HG02763 (cell line): ENCODE results near the gene FLVCR2.

Experiments used
- ATAC-seq: cut with Tn5 transposase; IDR thresholded peaks from one replicate; pipeline ENCODE4 v1.9.1; 2021; ENCODE audit warnings: mild to moderate bottlenecking, moderate library complexity; ENCODE audit not compliant: unreplicated experiment

The FLVCR2 gene

DNA sequence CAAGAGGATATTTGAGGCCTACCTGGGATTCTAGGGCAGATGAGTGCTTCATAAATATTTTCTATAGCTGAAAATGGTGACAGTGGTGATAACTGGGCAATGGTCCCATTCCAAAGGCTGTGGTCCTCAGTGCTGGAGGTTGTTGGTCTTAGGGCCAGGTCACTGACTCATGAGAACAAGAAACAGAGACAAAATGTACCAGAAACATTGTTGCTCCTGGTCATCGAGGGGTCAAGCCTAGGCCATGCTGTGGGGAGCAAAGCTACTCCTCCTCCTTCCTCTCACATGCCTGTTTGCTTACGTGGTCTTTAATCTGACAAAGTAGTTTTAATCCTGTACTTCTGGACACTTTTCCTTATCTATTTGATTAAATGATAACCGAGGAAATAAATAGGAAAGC, 48.4 kb downstream of the FLVCR2 start:
- ATAC-seq = no peak

DNA sequence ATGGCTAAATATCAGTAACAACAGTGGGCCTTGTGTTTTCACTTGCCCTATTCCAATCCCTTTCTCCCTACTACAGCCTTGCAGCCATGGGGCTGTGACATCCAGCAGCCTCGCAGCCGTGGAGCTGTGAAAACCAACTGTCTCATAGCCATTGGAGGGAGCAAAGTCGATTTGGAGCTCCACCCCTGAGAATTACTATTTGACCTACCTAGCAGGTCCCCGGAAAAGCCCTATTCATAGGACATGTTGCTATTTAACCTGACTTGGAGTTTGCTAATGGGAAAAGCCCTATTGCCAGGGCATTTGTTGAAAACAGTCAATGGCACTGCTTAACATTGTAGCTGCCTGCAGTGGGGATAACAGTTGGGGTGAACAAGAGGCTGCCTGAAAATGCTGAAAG, 49.0 kb downstream of the FLVCR2 start:
- no peak for ATAC-seq

DNA sequence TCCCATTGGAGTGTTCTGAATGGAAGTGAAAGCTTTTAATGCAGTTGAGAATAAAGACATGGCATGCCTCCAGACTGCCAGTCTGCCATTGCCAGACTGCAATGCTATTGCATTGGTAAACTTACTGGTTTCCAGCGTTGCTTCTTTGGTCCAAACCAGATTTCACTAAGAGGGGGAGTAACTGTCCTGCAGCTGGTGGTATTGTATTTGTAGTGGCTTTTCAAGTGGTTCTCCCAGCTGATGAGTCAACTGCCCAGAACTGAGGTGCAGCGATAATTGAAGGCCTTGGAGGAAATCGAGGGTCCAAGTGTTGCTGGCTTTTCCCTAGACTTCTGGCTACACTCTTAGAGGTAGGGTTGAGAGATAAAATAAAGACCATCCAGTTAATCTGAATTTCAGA, 50.4 kb downstream of the FLVCR2 start:
- no peak for ATAC-seq

DNA sequence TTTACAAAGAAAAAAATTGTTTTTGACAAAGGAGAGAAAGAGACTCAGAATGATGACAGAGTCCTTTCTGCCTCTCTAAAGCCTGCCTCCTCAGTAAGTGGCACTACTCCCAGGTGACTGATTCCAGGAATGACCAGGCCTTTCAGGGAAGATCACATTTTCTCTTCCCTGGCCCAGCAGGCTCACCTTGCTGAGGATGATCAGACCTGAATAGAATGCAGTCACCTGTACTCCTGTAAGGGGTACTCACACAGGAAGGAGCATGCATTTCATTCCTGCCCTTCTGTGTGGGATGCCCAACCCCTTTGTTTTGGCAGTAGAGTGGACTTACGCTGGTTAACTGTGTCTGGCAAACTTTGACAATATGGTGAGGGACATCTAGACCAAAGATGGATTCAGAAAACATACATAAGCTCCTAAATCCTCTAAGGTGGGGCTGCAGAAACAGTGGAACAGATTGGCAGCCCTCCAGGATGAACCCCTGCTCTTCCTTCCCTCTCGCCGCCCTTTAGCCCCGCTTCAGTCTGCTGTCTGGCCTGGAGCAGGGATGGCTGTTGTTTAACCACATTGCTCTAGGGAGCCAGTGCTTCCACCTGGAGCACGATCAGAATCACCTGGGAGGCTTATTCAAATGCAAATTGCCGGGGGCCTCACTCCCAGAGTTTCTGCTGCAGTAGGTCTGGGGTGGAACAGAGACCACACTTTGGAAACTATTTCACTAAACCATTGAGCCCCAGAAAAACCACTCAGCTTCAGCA, 52.5 kb downstream of the FLVCR2 start:
- no peak for ATAC-seq

DNA sequence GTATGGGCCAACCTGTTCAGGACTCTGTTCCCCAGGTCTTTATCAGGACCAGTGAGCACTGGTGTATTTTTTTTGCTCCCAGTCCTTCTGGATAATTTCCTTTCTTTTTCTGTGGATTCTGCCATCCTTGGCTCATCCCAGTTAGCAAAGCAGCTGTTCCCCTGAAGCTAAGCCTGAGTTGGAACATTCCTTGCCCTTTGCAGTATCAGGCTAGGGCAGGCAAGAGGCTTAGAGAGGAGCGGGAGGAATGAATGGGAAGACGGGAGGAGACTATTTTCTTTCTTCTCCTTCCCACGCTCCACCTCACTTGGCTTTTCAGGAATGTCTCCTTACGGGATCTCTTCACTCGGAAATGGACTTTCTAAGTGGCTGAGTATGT, 53.0 kb downstream of the FLVCR2 start:
- no peak for ATAC-seq

DNA sequence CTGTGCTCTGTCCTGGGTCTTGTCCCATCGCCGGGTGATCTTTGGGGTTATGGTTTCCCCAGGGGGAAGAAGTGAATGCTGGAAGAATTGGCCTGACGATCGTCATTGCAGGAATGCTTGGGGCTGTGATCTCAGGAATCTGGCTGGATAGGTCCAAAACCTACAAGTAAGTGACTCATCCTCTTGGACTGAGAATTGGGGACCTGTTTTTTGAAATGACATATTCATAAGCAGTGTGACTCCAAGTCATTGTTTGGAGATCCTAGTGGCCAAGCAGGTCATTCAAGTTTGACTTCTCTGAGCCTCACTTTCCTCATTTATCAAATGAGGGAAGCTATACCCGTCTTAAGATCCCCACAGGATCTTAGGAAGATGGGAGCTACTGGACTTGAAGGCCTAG, 56.4 kb downstream of the FLVCR2 start:
- ATAC-seq = no peak

DNA sequence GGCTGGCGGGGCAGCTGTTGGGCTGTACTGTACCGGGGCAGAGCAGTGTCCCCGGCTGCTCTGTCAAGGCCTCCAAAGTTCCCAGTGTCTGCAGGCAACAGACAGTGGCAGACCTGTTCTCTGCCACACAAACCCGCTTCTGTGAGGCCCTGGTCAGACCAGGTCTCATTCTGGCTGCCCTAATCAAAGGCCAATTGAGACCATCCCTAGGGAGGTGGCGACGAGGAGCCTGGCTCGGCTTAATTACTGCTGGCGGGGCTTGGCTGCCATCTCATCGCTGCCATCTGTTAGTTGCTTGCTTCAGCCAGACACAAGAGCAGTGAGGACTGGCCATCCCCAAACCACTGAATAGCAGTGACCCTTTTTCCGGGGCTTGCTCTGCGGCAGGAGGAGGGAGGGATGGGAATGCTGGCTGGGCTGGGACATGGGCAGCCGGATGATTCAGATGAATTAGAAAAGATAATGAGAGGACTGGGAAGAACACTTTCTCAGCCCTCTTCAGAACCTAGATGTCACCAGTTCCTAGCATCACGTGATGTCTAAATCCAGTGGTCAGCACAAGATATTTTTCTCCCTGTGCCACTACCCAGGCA, 57.8 kb downstream of the FLVCR2 start:
- no peak for ATAC-seq

DNA sequence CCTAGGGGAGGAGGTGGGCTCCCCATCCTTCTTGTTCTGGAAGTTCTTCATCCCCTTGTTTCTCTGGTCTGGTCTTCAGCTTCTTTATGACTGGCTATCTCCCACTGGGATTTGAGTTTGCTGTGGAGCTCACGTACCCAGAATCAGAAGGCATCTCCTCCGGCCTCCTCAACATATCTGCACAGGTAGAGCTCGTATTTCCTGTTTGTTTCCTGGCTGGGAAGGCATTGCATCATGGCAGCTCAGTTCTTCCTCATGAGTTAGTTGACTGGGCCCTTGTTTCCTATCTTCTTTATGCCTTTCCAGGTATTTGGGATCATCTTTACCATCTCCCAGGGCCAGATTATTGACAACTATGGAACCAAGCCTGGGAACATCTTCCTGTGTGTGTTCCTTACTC, 62.5 kb downstream of the FLVCR2 start:
- ATAC-seq = no peak

DNA sequence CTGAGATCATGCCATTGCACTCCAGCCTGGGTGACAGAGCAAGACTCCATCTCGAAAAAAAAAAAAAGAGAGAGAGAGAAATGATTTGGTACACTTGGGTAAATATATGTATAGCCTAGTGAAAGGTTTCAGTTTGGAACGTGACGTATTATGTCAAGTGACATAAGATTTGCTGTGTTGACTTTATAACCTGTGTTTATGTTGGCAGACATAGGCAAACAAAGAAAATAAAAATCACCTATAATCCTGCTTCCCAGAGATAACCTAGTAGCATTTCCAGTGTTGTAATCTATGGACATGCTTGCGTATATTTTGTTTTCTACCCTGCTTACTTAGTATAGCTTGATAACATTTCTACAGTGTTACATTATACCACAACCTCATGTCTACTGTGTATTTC, 65.6 kb downstream of the FLVCR2 start:
- ATAC-seq = no peak

DNA sequence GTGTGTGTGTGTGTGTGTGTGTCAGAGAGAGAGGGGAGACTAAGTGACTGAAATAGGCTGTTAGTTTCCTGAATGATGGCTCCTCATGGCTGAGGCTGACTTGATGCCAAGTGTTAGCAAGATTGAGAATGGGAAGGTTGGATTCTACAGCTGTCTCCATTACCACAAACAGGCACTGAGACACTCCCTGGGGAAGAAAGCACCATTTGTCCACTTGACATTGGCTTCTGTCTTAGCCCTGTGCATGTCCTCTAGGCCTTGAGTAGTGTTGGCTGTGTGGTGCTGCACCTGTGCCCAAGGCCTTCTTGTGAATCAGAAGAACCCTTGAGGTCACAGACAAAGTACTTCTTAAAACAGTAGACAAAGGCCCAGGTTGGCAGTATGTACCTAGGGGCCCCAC, 66.6 kb downstream of the FLVCR2 start:
- no peak for ATAC-seq

DNA sequence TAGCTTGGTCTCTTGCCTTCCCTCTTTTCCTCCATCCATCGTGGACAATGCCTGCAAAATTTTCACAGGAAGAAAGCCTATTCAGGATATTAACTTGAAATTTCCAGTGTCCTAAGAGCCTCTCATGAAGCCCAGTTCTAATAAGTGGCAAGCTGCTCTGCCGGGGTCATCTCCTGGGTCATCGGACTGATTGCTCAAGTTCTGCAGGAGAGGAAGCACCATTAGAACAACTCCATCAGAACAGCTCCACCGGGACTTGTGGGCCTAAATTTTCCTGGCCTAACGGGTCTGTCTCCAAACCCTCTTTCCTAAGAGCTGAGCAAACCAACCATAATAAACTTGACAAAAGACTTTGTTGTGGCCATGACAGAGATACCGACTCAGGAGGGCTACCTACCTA, 68.3 kb downstream of the FLVCR2 start:
- ATAC-seq = no peak

DNA sequence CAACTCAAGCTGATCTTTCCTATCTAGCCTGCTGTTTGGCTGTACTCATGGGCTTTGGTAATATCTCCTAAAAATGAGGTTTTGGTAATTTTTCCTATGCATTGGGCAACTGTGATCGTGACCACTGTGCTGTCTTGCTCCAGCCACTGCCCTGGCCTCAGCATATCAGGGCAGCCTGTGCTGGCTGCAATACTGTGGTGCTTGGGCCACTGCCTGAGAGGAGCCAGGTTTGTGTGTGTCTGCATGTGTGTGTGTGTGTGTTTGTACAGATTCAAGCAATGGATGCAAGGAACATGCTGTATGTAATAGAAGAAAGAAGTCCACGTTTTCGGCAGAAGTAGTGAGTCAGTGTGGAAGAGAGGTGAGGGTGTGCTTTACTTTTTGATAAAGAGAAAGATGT, 69.2 kb downstream of the FLVCR2 start:
- ATAC-seq = no peak

DNA sequence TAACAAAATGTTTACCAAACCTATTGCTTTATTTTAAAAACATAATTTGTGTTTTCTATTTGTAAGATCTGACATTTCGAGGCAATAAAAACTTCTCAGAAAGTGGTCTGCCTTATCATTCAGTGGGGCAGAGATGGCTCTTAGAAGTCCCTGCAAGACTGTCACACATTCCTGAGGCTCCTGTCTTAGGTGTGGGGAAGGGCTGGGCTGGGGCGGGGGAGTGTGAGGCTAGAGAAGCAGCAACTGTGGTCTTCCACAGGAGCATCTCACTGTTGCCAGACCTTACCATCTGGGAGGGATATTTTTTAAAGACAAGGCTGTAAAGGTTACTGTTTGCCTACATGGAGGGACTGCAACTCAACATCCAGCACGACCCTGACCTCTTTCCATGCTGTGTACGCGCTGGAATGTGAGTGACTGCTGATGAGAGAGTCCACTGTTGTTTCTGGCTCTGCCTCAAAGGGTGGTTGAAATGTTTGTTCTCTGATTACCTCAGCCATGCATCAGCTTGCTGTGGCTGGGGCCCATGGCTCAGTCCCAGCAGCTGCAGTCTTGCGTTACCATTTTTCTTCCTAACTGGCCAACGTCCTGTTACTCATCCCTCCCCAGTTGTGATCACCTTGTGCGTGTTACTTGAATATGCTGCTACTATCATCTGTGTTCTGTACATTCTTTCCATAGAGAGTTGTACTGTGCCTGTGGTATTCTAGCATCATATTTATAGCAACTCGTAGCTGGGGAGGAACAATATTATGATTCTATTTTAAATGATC, 69.8 kb downstream of the FLVCR2 start:
- ATAC-seq = no peak

DNA sequence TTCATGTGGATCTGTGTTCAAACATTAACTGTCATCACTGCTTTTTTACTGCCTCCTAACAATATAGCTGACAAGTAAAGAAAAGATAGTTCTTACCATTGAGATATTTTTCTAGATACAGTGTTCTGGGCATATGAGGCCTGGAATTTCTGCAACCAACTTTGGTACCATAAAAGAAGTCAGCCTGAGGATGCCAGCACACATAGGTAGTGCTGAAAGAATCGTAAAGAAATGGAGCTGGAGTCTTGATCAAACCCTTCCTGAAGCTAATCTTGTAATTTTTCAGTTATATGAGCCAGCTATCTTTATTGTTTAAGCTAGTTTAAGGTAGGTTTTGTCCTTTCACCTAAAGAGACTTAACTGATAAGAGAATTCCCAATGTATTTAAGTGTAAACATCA, 70.9 kb downstream of the FLVCR2 start:
- ATAC-seq = no peak

DNA sequence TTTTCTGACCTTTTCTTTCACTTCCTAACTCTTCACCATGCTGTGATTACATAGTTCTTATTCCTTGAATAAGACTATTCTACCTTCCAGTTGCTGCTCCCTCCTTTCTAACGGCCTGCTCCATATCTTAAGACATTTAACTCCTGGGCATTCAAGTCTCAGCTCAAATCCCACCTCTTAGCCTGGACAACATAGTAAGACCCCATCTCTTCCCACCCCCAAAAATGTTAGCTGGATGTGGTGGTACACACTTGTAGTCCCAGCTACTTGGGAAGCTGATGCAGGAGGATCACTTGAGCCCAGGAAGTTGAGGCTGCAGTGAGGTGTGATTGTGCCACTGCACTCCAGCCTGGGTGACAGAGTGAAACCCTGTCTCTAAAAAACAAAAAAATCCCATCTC, 71.4 kb downstream of the FLVCR2 start:
- no peak for ATAC-seq

DNA sequence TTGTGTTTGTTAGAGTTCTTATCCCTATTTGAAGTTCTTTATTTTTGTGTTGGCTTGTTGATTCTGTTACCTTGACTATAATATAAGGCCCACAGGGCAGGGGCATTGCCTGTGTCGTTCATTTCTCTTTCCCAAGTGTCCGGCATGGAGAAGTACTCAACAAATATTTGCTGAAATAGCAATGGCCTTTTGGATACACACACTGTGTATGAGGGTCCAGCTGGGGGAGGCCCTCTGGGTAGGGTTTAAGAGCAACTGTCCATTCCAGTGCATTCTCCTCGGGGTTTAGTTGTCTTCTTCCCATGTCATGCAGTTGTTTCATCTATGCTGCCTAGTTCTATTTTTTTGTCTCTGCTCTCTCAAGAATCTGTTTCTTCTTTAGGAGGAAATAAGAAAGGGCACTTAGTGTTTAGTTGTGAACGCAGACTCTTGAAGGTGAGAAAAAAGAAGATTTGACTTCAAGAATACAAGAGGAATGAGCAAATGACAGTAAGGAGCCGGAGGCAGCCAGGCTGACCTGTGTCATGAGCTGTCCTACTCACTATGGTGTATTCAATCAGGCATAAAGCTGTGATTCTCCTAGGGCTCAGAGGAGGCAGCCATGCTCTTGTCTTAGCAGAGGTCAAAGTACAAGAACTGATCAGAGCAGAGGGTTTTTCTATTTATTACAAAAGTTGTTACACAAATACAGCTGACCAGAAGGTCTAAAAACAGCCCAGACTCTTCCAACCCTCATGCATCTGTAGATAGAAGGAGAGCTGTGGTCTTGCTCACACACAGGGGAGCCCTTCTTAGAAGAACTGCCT, 72.0 kb downstream of the FLVCR2 start:
- ATAC-seq = no peak

DNA sequence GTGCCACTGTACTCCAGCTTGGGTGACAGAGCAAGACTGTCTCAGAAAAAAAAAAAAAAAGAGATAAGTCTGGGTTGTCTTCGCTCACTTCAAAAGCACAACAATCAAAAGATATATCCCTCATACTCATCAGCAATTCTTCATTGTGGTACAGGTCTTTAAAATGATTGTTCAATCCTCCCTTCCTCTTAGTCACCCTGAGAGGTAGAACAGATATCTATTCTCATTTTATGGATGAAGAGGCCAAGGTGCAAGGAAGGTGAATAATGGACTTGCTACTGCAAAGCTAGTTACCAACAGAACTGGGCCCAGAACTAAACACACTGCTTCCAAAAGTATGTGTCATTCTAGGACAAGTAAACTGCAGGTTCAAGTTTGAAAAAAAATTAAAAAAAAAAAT, 75.1 kb downstream of the FLVCR2 start:
- ATAC-seq = no peak

DNA sequence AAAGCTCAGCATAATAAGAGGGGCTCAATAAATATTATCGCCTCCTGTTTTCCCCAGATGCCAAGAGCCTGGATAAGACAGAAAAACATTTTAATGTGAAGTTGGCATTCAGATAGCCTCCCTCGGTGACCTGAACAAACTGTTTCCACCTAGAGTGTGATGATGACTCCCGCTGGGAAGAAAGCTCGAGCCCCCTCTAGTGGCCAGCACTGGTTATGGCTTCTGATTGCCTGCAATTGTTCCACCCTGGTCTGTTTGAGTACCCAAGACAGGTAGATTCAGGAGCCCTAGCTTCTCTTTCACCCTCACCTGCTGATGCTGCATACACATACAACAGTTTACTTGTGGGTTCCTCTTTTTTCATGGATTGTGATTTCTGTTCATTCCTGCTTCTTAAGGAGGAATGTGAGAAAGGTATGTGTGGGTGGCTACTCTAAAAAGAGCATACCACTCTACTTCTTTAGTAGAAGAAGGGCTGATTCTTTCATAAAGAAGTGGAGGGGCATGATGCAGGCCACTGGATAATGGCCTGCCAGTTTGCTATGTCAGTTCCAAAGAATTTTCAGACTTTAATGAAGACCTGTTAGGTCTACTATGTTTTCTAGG, 75.8 kb downstream of the FLVCR2 start:
- ATAC-seq = no peak

DNA sequence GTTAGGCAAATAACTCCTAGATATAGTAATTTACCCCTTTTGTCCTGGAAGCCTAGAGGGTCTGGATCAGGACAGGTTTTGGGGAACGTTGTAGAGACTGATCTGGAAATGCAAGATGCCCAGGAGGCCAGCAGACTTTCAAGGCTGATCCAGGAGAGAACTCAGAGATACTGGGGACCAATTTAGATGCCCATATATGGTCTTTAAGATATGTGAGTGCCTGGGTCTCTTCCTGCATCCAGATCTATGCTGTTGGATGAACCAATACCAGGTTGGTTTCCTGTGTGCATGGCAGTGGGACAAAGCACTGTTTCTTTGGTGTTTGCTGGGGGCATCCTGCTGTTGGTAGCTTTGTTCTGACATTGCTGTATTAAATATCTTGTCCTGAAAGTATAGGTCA, 76.8 kb downstream of the FLVCR2 start:
- ATAC-seq = no peak

DNA sequence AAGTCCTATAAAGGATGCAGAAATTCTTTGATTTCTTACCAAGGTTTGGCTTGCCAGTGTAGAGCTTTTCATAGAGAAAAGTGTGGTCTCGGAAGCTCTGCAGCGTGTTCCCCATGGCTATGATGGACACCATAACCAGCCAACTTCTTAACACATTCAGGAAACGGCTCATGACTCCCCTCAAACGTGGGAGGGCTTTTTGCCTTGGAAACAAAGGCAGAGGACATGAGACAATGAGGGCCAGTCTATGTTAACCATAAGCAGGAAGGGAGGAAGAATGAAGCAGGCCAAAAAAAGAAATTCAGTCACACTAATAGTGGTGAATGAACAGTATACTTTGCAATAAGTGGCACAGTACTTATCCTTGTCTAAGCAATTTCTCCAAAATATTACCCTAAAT, 78.9 kb downstream of the FLVCR2 start:
- no peak for ATAC-seq

DNA sequence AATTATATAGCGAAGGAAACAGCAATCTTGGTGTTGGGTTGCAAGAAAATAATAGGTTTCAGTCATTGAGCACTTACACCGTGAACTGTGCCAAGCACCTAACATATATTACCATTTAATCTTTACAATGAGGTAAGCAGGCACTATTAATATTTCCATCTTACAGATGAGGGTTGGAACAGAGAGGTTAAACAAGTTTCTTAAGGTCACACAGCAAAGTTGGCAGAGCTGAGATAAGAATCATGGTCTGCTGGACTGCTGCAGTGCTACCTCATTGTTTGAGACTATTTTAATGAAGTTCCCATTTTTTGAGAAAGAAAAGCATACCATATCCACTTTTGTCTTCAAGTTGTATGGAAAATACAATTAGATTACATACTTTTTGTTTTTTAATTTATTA, 80.5 kb downstream of the FLVCR2 start:
- no peak for ATAC-seq
